Ovary (tissue), 3 donors: ENCODE measurements around the gene CCNG1.
A peak's percentile ranks its signal among the peaks of the same experiment; 100 is the strongest.

ENCODE experiments used
- CTCF ChIP-seq, 3 donors: fragments of 450-650 bp in 2 of 3; fragments of 200-600 bp in 1 of 3; IDR thresholded peaks; one replicate each; pipeline versions ENCODE4 v1.5.1 to v1.8.0; 2016 to 2022; ENCODE audit warnings: antibody characterized with exemption in 3 of 3, mild to moderate bottlenecking in 1 of 3
- POLR2A ChIP-seq: fragments of 450-650 bp; IDR thresholded peaks from one replicate; pipeline ENCODE4 v1.6.1; 2017; ENCODE audit warnings: antibody characterized with exemption, mild to moderate bottlenecking, moderate library complexity
- donor health status: DM: no; HTN: no; CAD: no.

- TF ChIP-seq POLR2A (peak; percentile 77), CTCF (IDR thresholded peaks at IDR 0.05) (peak in 2 of 3 donors; percentile 36 to 46)
Observed at GRCh38 chr5:163459819-163460561, 22.6 kb downstream of the CCNG1 start, which contains the start of gene NUDCD2.
